22Rv1 (cell line): ENCODE measurements around the gene SPHK2.

Experiments used
- ZFX ChIP-seq: fragments of 450-650 bp; IDR thresholded peaks from 2 replicates; pipeline ENCODE4 v1.6.1; 2017; ENCODE audit warnings: antibody characterized with exemption, borderline replicate concordance
- TF ChIP-seq, protein P1 (sequence below): fragments of 450-650 bp; IDR thresholded peaks from 2 replicates; pipeline ENCODE4 v1.5.1; 2017; ENCODE audit warnings: mild to moderate bottlenecking

- TF ChIP-seq, protein P1, sequence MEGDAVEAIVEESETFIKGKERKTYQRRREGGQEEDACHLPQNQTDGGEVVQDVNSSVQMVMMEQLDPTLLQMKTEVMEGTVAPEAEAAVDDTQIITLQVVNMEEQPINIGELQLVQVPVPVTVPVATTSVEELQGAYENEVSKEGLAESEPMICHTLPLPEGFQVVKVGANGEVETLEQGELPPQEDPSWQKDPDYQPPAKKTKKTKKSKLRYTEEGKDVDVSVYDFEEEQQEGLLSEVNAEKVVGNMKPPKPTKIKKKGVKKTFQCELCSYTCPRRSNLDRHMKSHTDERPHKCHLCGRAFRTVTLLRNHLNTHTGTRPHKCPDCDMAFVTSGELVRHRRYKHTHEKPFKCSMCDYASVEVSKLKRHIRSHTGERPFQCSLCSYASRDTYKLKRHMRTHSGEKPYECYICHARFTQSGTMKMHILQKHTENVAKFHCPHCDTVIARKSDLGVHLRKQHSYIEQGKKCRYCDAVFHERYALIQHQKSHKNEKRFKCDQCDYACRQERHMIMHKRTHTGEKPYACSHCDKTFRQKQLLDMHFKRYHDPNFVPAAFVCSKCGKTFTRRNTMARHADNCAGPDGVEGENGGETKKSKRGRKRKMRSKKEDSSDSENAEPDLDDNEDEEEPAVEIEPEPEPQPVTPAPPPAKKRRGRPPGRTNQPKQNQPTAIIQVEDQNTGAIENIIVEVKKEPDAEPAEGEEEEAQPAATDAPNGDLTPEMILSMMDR = no peak
- no peak for TF ChIP-seq ZFX
Measured at GRCh38 chr19:48569814-48570213, 49.5 kb upstream of the SPHK2 start.
